Naive thymus-derived CD8-positive, alpha-beta T cell (primary cell): ENCODE data around the gene F2RL1. TPM values are rescaled to one million over a fixed set of nuclear protein-coding genes. Genes with fewer than 3 reads are reported as not detected.
"Not testable (repeated sequence)": the region's sequence is repeated elsewhere in the genome, so short reads cannot be mapped to it uniquely, and the experiment has no call there.

Source experiments
- ATAC-seq, 2 donors: fragments of 150-1000 bp; cut with Tn5 transposase in 1 of 2; sonication (Bioruptor Pico), chemical (Tn5 transposase) in 1 of 2; 1 replicate in 1 of 2; 2 replicates in 1 of 2; pipeline ENCODE4 v1.10.0; 2021; ENCODE audit warnings: mild to moderate bottlenecking in 2 of 2, moderate library complexity in 2 of 2
- POLR2A ChIA-PET: fragments of 350-600 bp; sonication (Branson Sonifier 250); formaldehyde crosslinking; loops from one replicate; lab custom pipeline; 2021; ENCODE audit warnings: antibody characterized with exemption; lab: Charles Lee
- DNase-seq, 10 donors: peaks; one replicate each; pipeline versions ENCODE4 v3.0.0 to v3.0.0-alpha.2; 2020 to 2022
- H3K27ac Mint-ChIP-seq, 10 donors: one replicate each; pipeline ENCODE4 v1.8.0; 2020 to 2022; ENCODE audit warnings: mild to moderate bottlenecking in 10 of 10, mixed read lengths in 10 of 10, moderate library complexity in 4 of 10, inconsistent platforms in 1 of 10
- H3K27me3 Mint-ChIP-seq, 5 donors: one replicate each; pipeline ENCODE4 v1.8.0; 2021 to 2022; ENCODE audit warnings: mixed read lengths in 5 of 5
- H3K36me3 Mint-ChIP-seq, 3 donors: one replicate each; pipeline ENCODE4 v1.8.0; 2020 to 2022; ENCODE audit warnings: mixed read lengths in 3 of 3, mild to moderate bottlenecking in 2 of 3, inconsistent platforms in 1 of 3
- H3K4me1 Mint-ChIP-seq, 4 donors: one replicate each; pipeline ENCODE4 v1.8.0; 2021 to 2022; ENCODE audit warnings: mixed read lengths in 4 of 4
- H3K4me3 Mint-ChIP-seq, 10 donors: one replicate each; pipeline ENCODE4 v1.8.0; 2020 to 2022; ENCODE audit warnings: mild to moderate bottlenecking in 10 of 10, mixed read lengths in 10 of 10, moderate library complexity in 6 of 10, inconsistent platforms in 1 of 10
- H3K9me3 Mint-ChIP-seq, 9 donors: one replicate each; pipeline ENCODE4 v1.8.0; 2020 to 2022; ENCODE audit warnings: mixed read lengths in 9 of 9, mild to moderate bottlenecking in 3 of 9, inconsistent platforms in 1 of 9, moderate library complexity in 1 of 9
- polyA plus RNA-seq, 3 donors: library from polyadenylated mRNA; unstranded; fragments of 300-500 nt; fragmentation: Illumina TruSeq; gene quantifications; one replicate each; pipeline ENCODE4 v1.2.3, GENCODE V29; 2021
- total RNA-seq, 8 experiments: library from RNA in 2 of 8; stranded (reverse) in 2 of 8; gene quantifications; one replicate each; pipeline ENCODE4 v1.2.3 and lab custom pipeline; 2021 to 2026

F2RL1 gene, protein sequence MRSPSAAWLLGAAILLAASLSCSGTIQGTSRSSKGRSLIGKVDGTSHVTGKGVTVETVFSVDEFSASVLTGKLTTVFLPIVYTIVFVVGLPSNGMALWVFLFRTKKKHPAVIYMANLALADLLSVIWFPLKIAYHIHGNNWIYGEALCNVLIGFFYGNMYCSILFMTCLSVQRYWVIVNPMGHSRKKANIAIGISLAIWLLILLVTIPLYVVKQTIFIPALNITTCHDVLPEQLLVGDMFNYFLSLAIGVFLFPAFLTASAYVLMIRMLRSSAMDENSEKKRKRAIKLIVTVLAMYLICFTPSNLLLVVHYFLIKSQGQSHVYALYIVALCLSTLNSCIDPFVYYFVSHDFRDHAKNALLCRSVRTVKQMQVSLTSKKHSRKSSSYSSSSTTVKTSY
- total RNA-seq, result 1 to 10 TPM; 3.1 to 4.2 TPM
- 1 to 10 TPM in 2 of 3 donors, under 1 TPM in 1; 0.48 to 4.7 (median 2.0) TPM for polyA plus RNA-seq
- total RNA-seq (lab: John Stamatoyannopoulos, UW), result 0 to 9.6 (median 7.2) reads per million in 6 experiments

DNA sequence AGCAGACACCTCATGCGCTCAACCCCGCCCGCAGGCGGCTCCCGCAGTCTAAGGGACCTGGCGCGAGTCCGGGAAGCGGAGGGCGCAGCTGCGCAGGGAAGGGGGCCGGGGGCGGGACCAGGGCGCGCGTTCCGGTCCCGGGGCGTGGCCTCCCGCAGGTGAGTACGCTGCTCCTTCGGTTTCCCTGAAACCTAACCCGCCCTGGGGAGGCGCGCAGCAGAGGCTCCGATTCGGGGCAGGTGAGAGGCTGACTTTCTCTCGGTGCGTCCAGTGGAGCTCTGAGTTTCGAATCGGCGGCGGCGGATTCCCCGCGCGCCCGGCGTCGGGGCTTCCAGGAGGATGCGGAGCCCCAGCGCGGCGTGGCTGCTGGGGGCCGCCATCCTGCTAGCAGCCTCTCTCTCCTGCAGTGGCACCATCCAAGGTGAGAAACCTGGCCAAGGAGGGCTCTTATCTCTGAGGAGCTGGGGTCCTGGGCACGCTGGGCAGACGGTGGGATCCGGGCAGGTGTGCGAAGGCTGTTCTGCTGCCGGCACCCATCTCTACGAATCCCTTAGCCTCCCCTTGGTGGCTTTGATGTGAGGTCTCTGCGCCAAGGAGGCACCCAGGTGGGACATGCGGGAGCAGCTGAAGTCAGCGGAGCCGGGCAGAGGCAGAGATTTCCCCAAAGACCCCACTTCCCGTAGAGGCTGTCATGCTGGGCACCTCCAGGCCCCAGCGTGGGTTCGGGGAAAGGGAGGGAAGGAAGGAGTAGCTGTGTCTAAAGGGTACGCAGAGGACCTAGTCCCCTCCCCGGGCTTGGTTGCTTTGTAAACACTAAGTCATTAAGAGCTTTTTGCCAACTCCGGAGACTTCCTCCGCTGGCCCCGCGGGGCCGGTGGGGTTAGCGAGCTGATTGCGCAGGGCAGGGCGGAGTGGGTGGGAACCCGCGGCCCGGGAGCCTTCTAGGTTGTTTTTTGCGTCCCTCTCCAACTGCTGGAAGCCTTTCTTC is at the start of gene F2RL1:
F2RL1 (plus strand) TSS at position 187 of the 988 bp plus-strand sequence; CDS start at position 340, 153 bp downstream.
- DNase-seq, result peak; percentile 9 to 70 (median 35)
- H3K27me3 Mint-ChIP-seq, result peaks cover 7 to 31% (median 15%) of the 10 kb centered on the region in 5 donors
- ATAC-seq, result peak; percentile 73 to 86
- H3K9me3 Mint-ChIP-seq, result peaks cover 0 to 4% (median 0%) of the 10 kb centered on the region in 9 donors
- POLR2A ChIA-PET, result interaction anchor here (0.5 to 1.0 kb wide), 2 partner anchors 211 to 577 kb away, joined by 3 to 4 read pairs; partner anchors contain the start of gene AGGF1
- peaks cover 3 to 4% (median 3%) of the 10 kb centered on the region in 3 donors for H3K36me3 Mint-ChIP-seq
- H3K4me3 Mint-ChIP-seq, result peak within 1 kb of the TSS; percentile 83 to 91 (median 88)
- peaks cover 3 to 19% (median 18%) of the 10 kb centered on the region in 4 donors for H3K4me1 Mint-ChIP-seq
- H3K27ac Mint-ChIP-seq, result peak within 1 kb of the TSS in 7 of 10 donors; percentile 47 to 86 (median 71)

DNA sequence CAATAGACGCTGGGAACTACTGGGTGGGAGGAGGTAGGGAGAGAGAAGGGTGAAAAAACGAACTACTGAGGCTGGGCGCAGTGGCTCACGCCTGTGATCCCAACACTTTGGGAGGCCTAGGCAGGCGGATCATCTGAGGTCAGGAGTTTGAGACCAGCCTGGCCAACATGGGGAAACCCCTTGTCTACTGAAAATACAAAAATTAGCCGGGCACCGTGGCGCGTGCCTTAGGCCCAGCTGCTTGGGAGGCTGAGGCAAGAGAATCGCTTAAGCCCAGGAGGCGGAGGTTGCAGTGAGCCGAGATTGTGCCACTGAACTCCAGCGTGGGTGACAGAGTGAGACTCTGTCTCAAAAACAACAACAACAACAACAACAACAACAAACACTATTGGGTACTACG is 47.8 kb upstream of the F2RL1 start:
- H3K36me3 Mint-ChIP-seq, H3K4me1 Mint-ChIP-seq, ATAC-seq, H3K27ac Mint-ChIP-seq, H3K9me3 Mint-ChIP-seq, H3K27me3 Mint-ChIP-seq, DNase-seq, POLR2A ChIA-PET, H3K4me3 Mint-ChIP-seq: not testable (repeated sequence)

DNA sequence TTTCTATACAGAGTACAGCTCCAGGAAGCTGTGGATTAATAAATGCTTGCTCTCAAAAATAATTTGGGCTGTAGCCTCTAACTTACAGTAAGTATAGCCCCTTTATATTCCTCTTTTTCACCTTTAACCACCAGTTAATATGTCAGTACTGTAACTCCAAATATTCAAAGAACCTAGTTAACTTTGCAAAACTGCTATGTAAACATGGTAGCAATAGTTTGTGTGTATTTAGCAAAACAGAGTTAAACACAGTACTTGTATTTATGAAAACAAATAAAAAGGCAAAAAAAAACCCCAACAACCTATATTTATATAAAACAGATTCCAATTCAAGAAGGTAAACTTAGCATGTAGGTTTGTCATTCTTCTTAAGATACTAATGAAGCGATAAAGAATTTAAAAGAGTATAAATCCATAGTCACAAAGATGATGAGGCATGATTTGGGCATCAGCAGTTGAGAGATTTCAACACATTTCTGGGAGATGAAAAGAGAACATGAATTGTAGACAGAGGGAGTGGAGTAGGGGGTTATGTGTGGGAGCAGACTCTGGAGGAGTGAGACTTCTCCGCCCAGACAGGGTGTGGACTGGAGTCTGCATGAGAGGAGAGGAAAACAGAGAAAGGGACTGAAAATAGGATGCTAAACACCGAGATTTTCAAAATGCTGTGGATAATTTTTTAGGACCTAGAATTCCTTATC is 47.0 kb upstream of the F2RL1 start:
- Mint-ChIP-seq H3K4me3 (no peak overlapping the region), H3K27me3 (no peaks in the 10 kb centered on the region), H3K36me3 (no peaks in the 10 kb centered on the region), H3K9me3 (no peaks in the 10 kb centered on the region), H3K4me1 (peaks cover 0 to 6% (median 2%) of the 10 kb centered on the region in 4 donors), H3K27ac (peak overlapping the region in 2 of 10 donors; percentile 5 to 39)
- no peak for ATAC-seq
- DNase-seq, result no peak
- POLR2A ChIA-PET, result no interaction called here

DNA sequence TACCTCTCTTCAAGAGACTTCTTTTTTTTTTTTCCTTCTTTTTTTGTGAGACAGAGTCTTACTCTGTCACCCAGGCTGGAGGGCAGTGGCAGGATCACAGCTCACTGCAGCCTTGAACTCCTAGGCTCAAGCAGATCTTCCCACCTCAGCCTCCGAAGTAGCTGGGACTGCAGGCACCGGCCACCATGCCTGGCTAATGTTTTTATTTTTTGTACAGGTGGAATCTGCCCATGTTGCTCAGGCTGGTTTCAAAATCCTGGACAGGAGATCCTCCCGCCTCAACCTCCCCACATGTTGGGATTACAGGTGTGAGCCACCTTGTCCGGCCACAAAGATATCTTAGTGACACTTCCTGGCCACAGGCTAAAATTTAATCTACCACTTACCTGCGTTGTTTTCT is 42.9 kb upstream of the F2RL1 start:
- DNase-seq (no peak), ATAC-seq (no peak)
- POLR2A ChIA-PET, result no interaction called here
- Mint-ChIP-seq H3K9me3 (no peaks in the 10 kb centered on the region), H3K27ac (peak overlapping the region in 2 of 10 donors; percentile 24 to 68), H3K36me3 (no peaks in the 10 kb centered on the region), H3K4me1 (peaks cover 0 to 6% (median 2%) of the 10 kb centered on the region in 4 donors), H3K27me3 (no peaks in the 10 kb centered on the region), H3K4me3 (no peak overlapping the region)

DNA sequence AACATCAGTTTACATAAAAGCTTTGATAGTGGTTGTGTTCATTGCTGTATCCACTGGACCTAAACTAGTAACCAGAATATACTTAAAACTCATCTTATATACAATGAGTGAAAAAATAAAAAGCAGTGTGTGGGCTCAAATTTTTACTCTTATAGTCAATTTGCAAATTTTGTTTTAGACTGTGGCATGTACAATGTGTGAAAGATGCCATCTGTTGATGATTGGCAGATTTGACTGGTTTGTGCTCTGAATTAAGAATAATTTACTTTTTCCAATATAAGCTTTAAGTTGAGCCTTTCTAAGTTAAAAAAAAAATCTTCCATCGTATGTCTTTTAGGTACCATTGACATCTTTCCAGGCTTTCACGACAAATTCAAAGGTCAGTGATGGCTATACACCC is 42.4 kb upstream of the F2RL1 start:
- H3K36me3 Mint-ChIP-seq, result no peaks in the 10 kb centered on the region
- H3K4me3 Mint-ChIP-seq, result no peak overlapping the region
- no peaks in the 10 kb centered on the region for H3K9me3 Mint-ChIP-seq
- POLR2A ChIA-PET, result no interaction called here
- H3K27me3 Mint-ChIP-seq, result no peaks in the 10 kb centered on the region
- H3K4me1 Mint-ChIP-seq, result peaks cover 0 to 6% (median 2%) of the 10 kb centered on the region in 4 donors
- ATAC-seq (no peak), DNase-seq (no peak)
- no peak overlapping the region for H3K27ac Mint-ChIP-seq

DNA sequence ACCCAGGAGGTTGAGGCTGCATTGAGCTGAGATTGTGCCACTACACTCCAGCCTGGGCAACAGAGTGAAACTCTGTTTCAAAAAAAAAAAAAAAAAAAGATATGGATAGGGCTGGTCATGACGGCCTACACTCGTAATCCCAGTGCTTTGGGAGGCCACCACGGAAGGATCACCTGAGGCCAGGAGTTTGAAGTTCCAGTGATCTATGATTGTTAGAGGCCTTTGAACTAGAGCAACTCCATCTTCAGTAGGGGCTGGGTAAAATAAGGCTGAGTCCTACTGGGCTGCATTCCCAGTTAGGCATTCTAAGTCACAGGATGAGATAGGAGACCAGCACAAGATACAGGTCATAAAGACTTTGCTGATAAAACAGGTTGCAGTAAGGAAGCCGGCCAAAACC is 38.2 kb upstream of the F2RL1 start:
- H3K27ac Mint-ChIP-seq, H3K4me1 Mint-ChIP-seq, H3K36me3 Mint-ChIP-seq, POLR2A ChIA-PET, H3K9me3 Mint-ChIP-seq, ATAC-seq, H3K27me3 Mint-ChIP-seq, DNase-seq, H3K4me3 Mint-ChIP-seq: not testable (repeated sequence)

DNA sequence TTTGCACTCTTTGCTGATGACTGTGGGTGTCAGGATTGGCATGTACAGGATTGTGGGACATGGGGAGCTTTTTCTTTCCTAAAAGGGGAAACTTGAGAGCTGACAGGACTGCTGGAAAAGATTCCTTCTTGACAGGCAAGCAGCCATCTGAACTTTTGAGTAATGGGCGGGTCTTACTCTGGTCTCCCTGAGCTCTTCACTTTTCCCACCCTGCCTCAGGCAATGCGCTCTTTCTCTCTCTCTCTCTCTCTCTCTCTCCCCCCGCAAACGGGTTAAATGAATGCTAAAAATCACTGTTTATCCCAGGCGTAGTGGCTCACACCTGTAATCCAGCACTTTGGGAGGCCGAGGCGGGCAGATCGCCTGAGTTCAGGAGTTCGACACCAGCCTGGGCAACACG is 37.1 kb upstream of the F2RL1 start:
- H3K9me3 Mint-ChIP-seq, result no peaks in the 10 kb centered on the region
- peaks cover 0 to 1% (median 0%) of the 10 kb centered on the region in 5 donors for H3K27me3 Mint-ChIP-seq
- peaks cover 0 to 3% (median 0%) of the 10 kb centered on the region in 4 donors for H3K4me1 Mint-ChIP-seq
- no peaks in the 10 kb centered on the region for H3K36me3 Mint-ChIP-seq
- no peak overlapping the region for H3K27ac Mint-ChIP-seq
- POLR2A ChIA-PET, result no interaction called here
- no peak overlapping the region for H3K4me3 Mint-ChIP-seq
- no peak for ATAC-seq
- DNase-seq, result no peak

DNA sequence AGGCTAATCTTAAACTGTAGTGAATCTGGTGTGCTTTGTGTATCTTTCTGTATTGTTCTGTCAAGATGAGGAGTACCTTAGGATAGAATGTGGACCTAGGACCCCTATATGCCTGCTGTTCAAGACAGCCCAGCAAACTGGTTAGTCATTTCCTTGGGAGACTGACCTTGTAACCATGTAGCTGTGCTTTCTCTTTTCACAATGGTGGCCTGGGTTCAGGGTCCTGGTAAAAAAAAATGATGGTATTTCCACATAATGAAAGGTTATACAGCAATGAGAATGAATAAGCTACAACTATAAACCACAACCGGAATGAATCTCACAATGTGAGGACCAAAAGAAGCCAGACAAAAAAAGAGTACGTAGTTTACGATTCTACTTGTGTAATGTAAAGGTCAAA is 36.4 kb upstream of the F2RL1 start:
- H3K4me3 Mint-ChIP-seq, result no peak overlapping the region
- no peaks in the 10 kb centered on the region for H3K9me3 Mint-ChIP-seq
- POLR2A ChIA-PET, result no interaction called here
- H3K27me3 Mint-ChIP-seq, result peaks cover 0 to 1% (median 0%) of the 10 kb centered on the region in 5 donors
- H3K27ac Mint-ChIP-seq, result no peak overlapping the region
- H3K4me1 Mint-ChIP-seq, result peaks cover 0 to 3% (median 0%) of the 10 kb centered on the region in 4 donors
- H3K36me3 Mint-ChIP-seq, result no peaks in the 10 kb centered on the region
- ATAC-seq (no peak), DNase-seq (no peak)

DNA sequence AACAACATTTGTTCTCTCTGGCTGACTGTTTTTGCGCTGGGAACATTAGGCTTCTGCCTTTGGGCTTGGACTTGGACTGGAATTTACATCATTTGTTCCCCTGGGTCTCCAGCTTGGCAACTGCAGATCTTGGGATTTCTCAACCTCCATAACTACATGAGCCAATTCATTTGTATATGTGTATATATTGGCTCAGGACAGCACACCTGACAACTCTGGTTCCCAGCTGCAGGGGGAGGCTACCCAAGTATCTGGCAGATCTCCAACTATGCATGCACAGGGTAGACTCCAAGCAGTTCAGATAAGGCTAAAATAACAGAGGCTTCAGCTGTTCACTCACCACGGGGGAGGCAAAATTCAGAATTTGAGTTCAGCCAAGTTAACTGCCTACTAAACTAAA is 31.6 kb upstream of the F2RL1 start:
- Mint-ChIP-seq H3K4me1 (peaks cover 0 to 9% (median 2%) of the 10 kb centered on the region in 4 donors), H3K36me3 (no peaks in the 10 kb centered on the region), H3K9me3 (no peaks in the 10 kb centered on the region), H3K27ac (no peak overlapping the region), H3K4me3 (no peak overlapping the region), H3K27me3 (peaks cover 0 to 1% (median 0%) of the 10 kb centered on the region in 5 donors)
- ATAC-seq, result no peak
- POLR2A ChIA-PET, result no interaction called here
- DNase-seq, result no peak

DNA sequence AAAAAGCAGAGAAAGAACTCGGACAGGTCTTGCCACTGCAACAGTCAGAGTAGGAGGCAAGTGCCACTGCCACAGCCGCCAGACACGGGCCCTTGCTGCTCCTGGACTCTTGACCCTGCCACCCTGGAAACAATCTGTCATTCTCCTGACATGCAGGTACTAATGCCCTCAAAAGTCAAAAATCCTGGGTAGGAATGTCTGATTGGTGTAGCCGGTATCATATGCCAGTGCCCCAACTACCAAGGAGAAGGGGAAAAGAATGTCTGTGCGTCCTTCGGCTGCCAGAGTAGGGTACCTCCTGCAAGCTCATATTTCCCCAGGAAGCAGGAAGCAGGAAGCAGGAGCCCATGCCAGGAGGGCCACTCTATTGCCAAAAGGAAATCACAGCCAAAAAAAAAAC is 30.5 kb upstream of the F2RL1 start:
- ATAC-seq (no peak), DNase-seq (no peak)
- POLR2A ChIA-PET, result no interaction called here
- H3K27me3 Mint-ChIP-seq, result peaks cover 0 to 1% (median 0%) of the 10 kb centered on the region in 5 donors
- no peaks in the 10 kb centered on the region for H3K9me3 Mint-ChIP-seq
- no peak overlapping the region for H3K4me3 Mint-ChIP-seq
- H3K36me3 Mint-ChIP-seq, result no peaks in the 10 kb centered on the region
- no peak overlapping the region for H3K27ac Mint-ChIP-seq
- H3K4me1 Mint-ChIP-seq, result peaks cover 0 to 9% (median 2%) of the 10 kb centered on the region in 4 donors

DNA sequence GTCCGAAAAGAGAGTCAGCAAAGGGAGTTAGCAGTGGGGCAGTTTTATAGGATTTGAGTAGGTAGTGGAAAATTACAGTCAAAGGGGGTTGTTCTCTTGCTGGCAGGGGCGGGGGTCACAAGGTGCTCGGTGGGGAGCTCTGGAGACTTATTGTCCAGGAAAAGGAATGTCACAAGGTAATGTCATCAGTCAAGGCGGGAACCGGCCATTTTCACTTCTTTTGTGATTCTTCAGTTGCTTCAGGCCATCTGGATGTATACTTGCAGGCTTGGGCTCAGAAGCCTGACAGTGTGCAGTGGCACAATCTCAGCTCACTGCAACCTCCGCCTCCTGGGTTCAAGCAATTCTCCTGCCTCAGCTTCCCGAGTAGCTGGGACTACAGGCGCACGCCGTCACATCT is 29.6 kb upstream of the F2RL1 start:
- H3K27ac Mint-ChIP-seq, result peak overlapping the region in 1 of 10 donors; percentile 48

DNA sequence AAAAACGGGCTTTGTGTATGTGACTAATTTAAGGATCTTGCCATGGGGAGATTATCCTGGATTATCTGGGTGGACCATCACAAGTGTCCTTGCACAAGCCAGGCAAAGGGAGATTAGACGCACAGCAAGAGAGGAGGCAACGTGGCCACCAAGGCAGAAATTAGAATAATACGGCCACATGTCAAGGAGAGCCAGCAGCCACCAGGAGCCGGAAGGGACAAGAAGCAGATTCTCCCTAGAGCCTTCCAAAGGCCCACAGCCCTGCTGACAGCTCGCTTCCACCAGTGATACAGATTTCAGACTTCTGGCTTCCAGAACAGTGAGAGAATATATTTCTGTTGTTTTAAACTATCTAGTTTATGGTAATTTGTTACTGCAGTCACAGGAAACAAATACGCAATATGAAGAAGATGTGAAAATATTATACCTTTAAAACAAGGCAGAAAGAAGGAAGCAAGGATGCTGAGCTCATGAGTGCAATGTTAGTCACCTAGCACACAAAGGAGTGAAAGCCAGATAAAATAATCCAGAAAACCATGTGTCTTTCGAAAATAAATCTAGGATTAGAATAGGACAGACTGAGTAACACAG is 28.7 kb upstream of the F2RL1 start:
- Mint-ChIP-seq H3K4me3 (no peak overlapping the region), H3K4me1 (peaks cover 0 to 9% (median 2%) of the 10 kb centered on the region in 4 donors), H3K36me3 (no peaks in the 10 kb centered on the region), H3K27ac (peak overlapping the region in 3 of 10 donors; percentile 9 to 84 (median 82)), H3K27me3 (no peaks in the 10 kb centered on the region), H3K9me3 (no peaks in the 10 kb centered on the region)
- POLR2A ChIA-PET, result no interaction called here
- DNase-seq (no peak), ATAC-seq (no peak)

More for the DNA sequence above, 29.6 kb upstream of the F2RL1 start:
- POLR2A ChIA-PET, DNase-seq, H3K9me3 Mint-ChIP-seq, H3K27me3 Mint-ChIP-seq, ATAC-seq, H3K4me1 Mint-ChIP-seq, H3K4me3 Mint-ChIP-seq, H3K36me3 Mint-ChIP-seq: not testable (repeated sequence)
